Gastroesophageal sphincter (tissue), 3 donors: ENCODE results near the gene FAM234A.

ENCODE experiments used
- EP300 ChIP-seq: sonication (generic); formaldehyde crosslinking; IDR thresholded peaks from one replicate; pipeline ENCODE4 v1.6.1; 2017; ENCODE audit warnings: antibody characterized with exemption, mild to moderate bottlenecking
- POLR2A ChIP-seq, 2 donors: fragments of 450-650 bp; IDR thresholded peaks; one replicate each; pipeline ENCODE4 v1.6.1; 2017; ENCODE audit warnings: antibody characterized with exemption in 2 of 2, mild to moderate bottlenecking in 2 of 2, moderate library complexity in 1 of 2
- POLR2AphosphoS5 ChIP-seq: sonication (generic); formaldehyde crosslinking; IDR thresholded peaks from one replicate; pipeline ENCODE4 v1.6.1; 2017; ENCODE audit warnings: antibody characterized with exemption
- TF ChIP-seq, protein P1 (sequence below), 4 experiments: fragments of 200-600 bp in 2 of 4; fragments of 450-650 bp in 2 of 4; sonication (generic) in 1 of 4; IDR thresholded peaks; one replicate each; pipeline ENCODE4 v1.5.1; 2017 to 2019; ENCODE audit warnings: antibody characterized with exemption in 4 of 4, mild to moderate bottlenecking in 2 of 4, moderate library complexity in 2 of 4

GRCh38 chr16:290681-291405 is 56.2 kb downstream of the FAM234A start:
- TF ChIP-seq POLR2A (IDR thresholded peaks at IDR 0.05) (no peak), POLR2AphosphoS5 (no peak), EP300 (no peak)
- TF ChIP-seq, protein P1, sequence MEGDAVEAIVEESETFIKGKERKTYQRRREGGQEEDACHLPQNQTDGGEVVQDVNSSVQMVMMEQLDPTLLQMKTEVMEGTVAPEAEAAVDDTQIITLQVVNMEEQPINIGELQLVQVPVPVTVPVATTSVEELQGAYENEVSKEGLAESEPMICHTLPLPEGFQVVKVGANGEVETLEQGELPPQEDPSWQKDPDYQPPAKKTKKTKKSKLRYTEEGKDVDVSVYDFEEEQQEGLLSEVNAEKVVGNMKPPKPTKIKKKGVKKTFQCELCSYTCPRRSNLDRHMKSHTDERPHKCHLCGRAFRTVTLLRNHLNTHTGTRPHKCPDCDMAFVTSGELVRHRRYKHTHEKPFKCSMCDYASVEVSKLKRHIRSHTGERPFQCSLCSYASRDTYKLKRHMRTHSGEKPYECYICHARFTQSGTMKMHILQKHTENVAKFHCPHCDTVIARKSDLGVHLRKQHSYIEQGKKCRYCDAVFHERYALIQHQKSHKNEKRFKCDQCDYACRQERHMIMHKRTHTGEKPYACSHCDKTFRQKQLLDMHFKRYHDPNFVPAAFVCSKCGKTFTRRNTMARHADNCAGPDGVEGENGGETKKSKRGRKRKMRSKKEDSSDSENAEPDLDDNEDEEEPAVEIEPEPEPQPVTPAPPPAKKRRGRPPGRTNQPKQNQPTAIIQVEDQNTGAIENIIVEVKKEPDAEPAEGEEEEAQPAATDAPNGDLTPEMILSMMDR (IDR thresholded peaks at IDR 0.05) = no peak
